Naive thymus-derived CD4-positive, alpha-beta T cell (primary cell): Measurements from ENCODE around the gene TUSC7. TPM values are rescaled to one million over a fixed set of nuclear protein-coding genes. Genes with fewer than 3 reads are reported as not detected.

Experiments used
- ATAC-seq: fragments of 150-1000 bp; cut with Tn5 transposase; 2 replicates; pipeline ENCODE4 v1.10.0; 2021; ENCODE audit warnings: mild to moderate bottlenecking, moderate library complexity
- CTCF ChIA-PET: fragments of 350-600 bp; sonication (Branson Sonifier 250); formaldehyde crosslinking; loops from one replicate; lab custom pipeline; 2021; ENCODE audit warnings: antibody characterized with exemption; lab: Charles Lee
- POLR2A ChIA-PET: fragments of 350-600 bp; sonication (Branson Sonifier 250); formaldehyde crosslinking; loops from one replicate; lab custom pipeline; 2021; ENCODE audit warnings: antibody characterized with exemption, inconsistent platforms; lab: Charles Lee
- DNase-seq, 9 donors: peaks; one replicate each; pipeline versions ENCODE4 v3.0.0 to v3.0.0-alpha.2; 2020 to 2022; ENCODE audit warnings: mixed read lengths in 1 of 9
- H3K27ac ChIP-seq: one replicate; pipeline ENCODE4 v1.7.0; 2013; ENCODE audit warnings: mild to moderate bottlenecking, low read depth, low read length, moderate library complexity
- H3K27me3 ChIP-seq, 2 donors: one replicate each; pipeline ENCODE4 v1.7.0; 2013; ENCODE audit warnings: low read length in 2 of 2, mild to moderate bottlenecking in 2 of 2, moderate library complexity in 2 of 2; ENCODE audit not compliant: control insufficient read depth in 2 of 2, insufficient read depth in 2 of 2
- H3K36me3 ChIP-seq, 3 experiments: 1 replicate in 2 of 3; 2 replicates in 1 of 3; pipeline ENCODE4 v1.7.0; 2013; ENCODE audit warnings: low read length in 3 of 3, mild to moderate bottlenecking in 3 of 3, moderate library complexity in 1 of 3; ENCODE audit not compliant: insufficient read depth in 3 of 3, control insufficient read depth in 2 of 3
- H3K4me1 ChIP-seq, 2 donors: one replicate each; pipeline ENCODE4 v1.7.0; 2013; ENCODE audit warnings: low read length in 2 of 2, mild to moderate bottlenecking in 2 of 2, moderate library complexity in 1 of 2; ENCODE audit not compliant: control insufficient read depth in 2 of 2, insufficient read depth in 2 of 2
- H3K4me3 ChIP-seq: 2 replicates; pipeline ENCODE4 v1.7.0; 2013; ENCODE audit warnings: mild to moderate bottlenecking, low read length
- H3K9me3 ChIP-seq, 3 experiments: 1 replicate in 2 of 3; 2 replicates in 1 of 3; pipeline ENCODE4 v1.7.0; 2013; ENCODE audit warnings: low read length in 3 of 3; ENCODE audit not compliant: control insufficient read depth in 2 of 3
- H3K27ac Mint-ChIP-seq, 9 donors: one replicate each; pipeline ENCODE4 v1.8.0; 2020 to 2022; ENCODE audit warnings: mixed read lengths in 9 of 9, mild to moderate bottlenecking in 8 of 9, moderate library complexity in 5 of 9, inconsistent platforms in 2 of 9
- H3K27me3 Mint-ChIP-seq, 5 donors: one replicate each; pipeline ENCODE4 v1.8.0; 2021 to 2022; ENCODE audit warnings: mixed read lengths in 5 of 5, mild to moderate bottlenecking in 1 of 5
- H3K36me3 Mint-ChIP-seq, 5 donors: one replicate each; pipeline ENCODE4 v1.8.0; 2020 to 2022; ENCODE audit warnings: mixed read lengths in 5 of 5, mild to moderate bottlenecking in 3 of 5, inconsistent platforms in 1 of 5
- H3K4me1 Mint-ChIP-seq, 7 donors: one replicate each; pipeline ENCODE4 v1.8.0; 2020 to 2022; ENCODE audit warnings: mixed read lengths in 7 of 7, mild to moderate bottlenecking in 3 of 7, inconsistent platforms in 1 of 7
- H3K4me3 Mint-ChIP-seq, 10 donors: one replicate each; pipeline ENCODE4 v1.8.0; 2020 to 2022; ENCODE audit warnings: mild to moderate bottlenecking in 10 of 10, mixed read lengths in 10 of 10, moderate library complexity in 6 of 10, inconsistent platforms in 2 of 10
- H3K9me3 Mint-ChIP-seq, 11 donors: one replicate each; pipeline ENCODE4 v1.8.0; 2020 to 2022; ENCODE audit warnings: mixed read lengths in 11 of 11, mild to moderate bottlenecking in 4 of 11, inconsistent platforms in 1 of 11, moderate library complexity in 1 of 11
- intact Hi-C, 2 donors: fragments of 100-400 bp; cut with micrococcal nuclease; formaldehyde crosslinking; loops; one replicate each; pipeline ENCODE4 v1.15.1; 2023
- polyA plus RNA-seq, 2 donors: library from polyadenylated mRNA; unstranded; fragments of 300-500 nt; fragmentation: Illumina TruSeq; gene quantifications; one replicate each; pipeline ENCODE4 v1.2.3, GENCODE V29; 2021
- total RNA-seq, 6 experiments: library from RNA in 5 of 6; stranded (reverse) in 5 of 6; gene quantifications; 1 replicate in 5 of 6; 2 replicates in 1 of 6; pipeline ENCODE4 v1.2.3 and lab custom pipeline; 2021 to 2026

Gene TUSC7
- total RNA-seq = not detected
- not detected for polyA plus RNA-seq
- total RNA-seq (lab: John Stamatoyannopoulos, UW) = not detected

DNA sequence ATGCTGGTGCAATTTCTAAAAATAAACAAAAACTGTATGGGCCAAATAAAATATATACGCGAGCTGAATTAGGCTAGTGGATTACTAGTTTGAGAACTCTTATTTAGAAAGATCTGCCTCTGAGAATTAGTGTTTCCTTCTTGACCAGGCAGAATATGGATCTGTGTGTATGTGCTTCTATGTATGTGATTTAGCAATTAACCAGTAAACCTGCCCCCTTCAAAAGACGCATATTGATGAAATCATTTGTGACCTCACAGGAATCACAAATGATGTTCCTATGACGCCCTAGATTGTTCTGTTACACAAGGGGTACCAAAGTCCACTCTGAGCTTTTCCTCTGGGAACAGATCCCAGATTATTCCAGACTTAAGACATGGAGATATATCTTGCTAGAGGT lies at the start of gene TUSC7:
TUSC7 (plus strand) TSS at position 301 of the 400 bp plus-strand sequence.
- Mint-ChIP-seq H3K4me1 (no peaks in the 10 kb centered on the region), H3K27ac (no peak within 1 kb of the TSS), H3K4me3 (no peak within 1 kb of the TSS), H3K9me3 (peaks cover 0 to 11% (median 2%) of the 10 kb centered on the region in 11 donors), H3K27me3 (no peaks in the 10 kb centered on the region), H3K36me3 (no peaks in the 10 kb centered on the region)
- DNase-seq (no peak), ATAC-seq (no peak)
- CTCF ChIA-PET = interaction anchor here (0.6 kb wide), 1 partner anchor 18 kb away, joined by 3 read pairs; no protein-coding TSS in a partner anchor
- Histone ChIP-seq H3K27me3 (no peaks in the 10 kb centered on the region), H3K4me1 (no peaks in the 10 kb centered on the region), H3K36me3 (no peaks in the 10 kb centered on the region), H3K27ac (no peak within 1 kb of the TSS), H3K4me3 (no peak within 1 kb of the TSS), H3K9me3 (no peaks in the 10 kb centered on the region)
- POLR2A ChIA-PET = no interaction called here
- intact Hi-C loops = no loop called here

DNA sequence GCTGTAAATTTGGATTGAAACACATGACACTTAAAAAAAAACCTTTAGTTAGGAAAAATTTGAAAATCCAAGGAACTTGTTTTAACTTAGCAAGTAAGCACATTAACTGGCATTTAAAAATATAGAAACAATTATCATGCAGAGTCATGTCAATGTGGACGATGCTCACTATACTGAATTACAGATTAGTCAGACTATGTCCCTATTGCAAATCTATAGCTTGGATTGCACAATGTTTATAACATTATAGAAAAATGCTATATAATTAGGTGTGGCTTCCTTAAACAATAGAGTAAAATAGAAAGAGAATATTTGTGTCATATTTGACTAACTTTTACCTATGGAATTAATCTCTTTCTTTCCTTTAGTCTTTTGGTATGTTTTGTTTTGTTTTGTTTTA lies 48.4 kb upstream of the TUSC7 start:
- no peak overlapping the region for H3K27ac Mint-ChIP-seq

DNA sequence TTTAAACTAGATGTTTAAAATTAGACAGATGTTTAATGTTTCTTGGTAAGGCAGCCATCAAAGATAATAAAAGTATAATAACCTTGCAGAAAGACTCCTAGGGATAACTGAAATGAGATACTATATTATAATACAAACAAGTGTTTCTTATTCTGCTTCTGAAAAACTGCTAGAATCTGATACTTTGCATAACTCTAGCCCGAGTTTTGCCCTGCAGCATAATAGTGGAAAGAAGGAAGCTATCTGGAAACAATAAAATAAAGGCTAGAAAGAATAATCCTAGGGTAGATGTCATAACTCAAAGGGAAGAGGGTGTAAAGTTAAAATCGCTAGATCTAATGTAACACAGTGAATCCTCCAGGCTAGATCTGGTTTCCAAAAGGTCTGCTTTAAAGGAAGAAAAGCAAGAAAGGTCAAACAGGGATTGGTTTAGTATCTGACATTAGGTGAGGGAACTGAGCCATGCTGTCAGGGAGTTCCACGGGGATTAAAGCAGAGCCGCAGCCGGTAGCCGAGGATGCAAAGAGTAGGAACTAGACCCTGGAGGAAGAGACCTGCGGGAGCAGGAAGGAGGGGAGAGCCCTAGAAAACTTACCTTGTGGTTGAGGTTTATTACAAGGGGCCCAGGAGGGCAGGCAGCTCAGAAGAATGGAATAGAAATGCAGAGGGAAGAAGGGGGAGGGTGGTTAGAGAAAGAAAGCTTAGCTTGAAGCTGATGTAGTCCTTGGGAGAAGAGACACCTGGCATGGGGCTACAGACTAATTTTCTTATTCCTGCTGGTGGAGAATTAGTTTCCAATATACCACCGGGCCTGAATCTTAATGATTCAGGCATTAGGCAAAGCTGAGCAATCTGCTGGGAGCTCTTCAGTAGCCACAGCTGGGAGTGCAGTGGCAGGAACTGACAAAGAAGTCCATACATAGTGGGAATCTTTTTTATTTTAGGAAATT lies 46.1 kb upstream of the TUSC7 start:
- H3K27me3 ChIP-seq = no peaks in the 10 kb centered on the region
- H3K27ac ChIP-seq = no peak overlapping the region
- Mint-ChIP-seq H3K4me3 (no peak overlapping the region), H3K27ac (no peak overlapping the region), H3K36me3 (no peaks in the 10 kb centered on the region), H3K27me3 (no peaks in the 10 kb centered on the region), H3K9me3 (peaks cover 0 to 8% (median 4%) of the 10 kb centered on the region in 11 donors), H3K4me1 (no peaks in the 10 kb centered on the region)
- CTCF ChIA-PET = no interaction called here
- no peak for DNase-seq
- H3K9me3 ChIP-seq = no peaks in the 10 kb centered on the region
- ATAC-seq = no peak
- H3K4me1 ChIP-seq = no peaks in the 10 kb centered on the region
- POLR2A ChIA-PET = no interaction called here
- no peaks in the 10 kb centered on the region for H3K36me3 ChIP-seq
- H3K4me3 ChIP-seq = no peak overlapping the region
- intact Hi-C loops = no loop called here

More for the DNA sequence above, 48.4 kb upstream of the TUSC7 start:
- Mint-ChIP-seq H3K4me1 (no peaks in the 10 kb centered on the region), H3K36me3 (no peaks in the 10 kb centered on the region), H3K9me3 (peaks cover 0 to 8% (median 0%) of the 10 kb centered on the region in 11 donors), H3K4me3 (no peak overlapping the region), H3K27me3 (no peaks in the 10 kb centered on the region)
- no peaks in the 10 kb centered on the region for H3K9me3 ChIP-seq
- DNase-seq (no peak), ATAC-seq (no peak)
- ChIA-PET CTCF (no interaction called here), POLR2A (no interaction called here)
- H3K36me3 ChIP-seq = no peaks in the 10 kb centered on the region
- H3K4me3 ChIP-seq = no peak overlapping the region
- H3K27ac ChIP-seq = no peak overlapping the region
- intact Hi-C loops = no loop called here
- H3K4me1 ChIP-seq = no peaks in the 10 kb centered on the region
- no peaks in the 10 kb centered on the region for H3K27me3 ChIP-seq

DNA sequence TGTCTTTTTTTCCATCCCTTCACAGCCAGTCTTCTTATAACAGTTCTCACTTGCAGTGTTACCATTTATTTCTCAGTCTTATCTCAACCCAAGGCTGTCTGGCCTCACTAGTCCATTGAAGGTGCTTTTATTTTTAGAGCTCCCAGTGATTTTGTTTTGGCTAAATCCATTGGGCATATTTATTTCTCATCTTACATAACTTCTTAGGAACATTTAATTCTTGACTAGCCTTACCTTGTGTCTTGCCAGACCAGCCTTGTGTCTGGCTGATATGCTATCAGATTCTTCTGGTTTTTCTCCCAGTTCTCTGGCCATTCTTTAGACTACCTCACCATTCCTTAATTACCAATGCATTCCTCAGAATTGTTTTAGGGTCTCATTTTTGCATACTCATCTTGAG lies 42.3 kb upstream of the TUSC7 start:
- Histone ChIP-seq H3K4me1 (no peaks in the 10 kb centered on the region), H3K9me3 (no peaks in the 10 kb centered on the region), H3K27me3 (no peaks in the 10 kb centered on the region), H3K4me3 (no peak overlapping the region), H3K27ac (no peak overlapping the region), H3K36me3 (no peaks in the 10 kb centered on the region)
- intact Hi-C loops = no loop called here
- ChIA-PET POLR2A (no interaction called here), CTCF (no interaction called here)
- DNase-seq (no peak), ATAC-seq (no peak)
- H3K27ac Mint-ChIP-seq = no peak overlapping the region
- H3K27me3 Mint-ChIP-seq = no peaks in the 10 kb centered on the region
- H3K4me3 Mint-ChIP-seq = no peak overlapping the region
- H3K36me3 Mint-ChIP-seq = no peaks in the 10 kb centered on the region
- peaks cover 0 to 13% (median 4%) of the 10 kb centered on the region in 11 donors for H3K9me3 Mint-ChIP-seq
- no peaks in the 10 kb centered on the region for H3K4me1 Mint-ChIP-seq

DNA sequence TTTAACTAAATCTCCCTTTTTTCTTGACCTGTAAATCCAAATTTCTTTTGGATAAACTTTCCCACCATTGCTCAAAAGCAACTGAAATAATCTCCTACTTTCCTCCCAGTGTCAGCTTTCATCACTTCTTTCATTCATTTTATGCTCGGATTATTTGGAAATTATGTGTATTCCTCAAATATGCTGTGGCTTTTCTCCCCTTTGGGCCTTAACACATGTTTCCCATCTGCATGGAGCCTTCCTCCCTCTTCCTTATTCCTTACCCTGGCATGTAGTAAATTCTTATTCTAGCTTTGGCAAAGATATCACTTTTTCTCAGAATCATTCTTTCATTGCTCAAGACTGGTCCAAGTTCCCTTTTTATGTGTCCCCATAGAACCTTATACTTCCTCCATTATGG lies 41.8 kb upstream of the TUSC7 start:
- Histone ChIP-seq H3K27me3 (no peaks in the 10 kb centered on the region), H3K36me3 (no peaks in the 10 kb centered on the region), H3K4me3 (no peak overlapping the region), H3K4me1 (no peaks in the 10 kb centered on the region), H3K27ac (no peak overlapping the region), H3K9me3 (no peaks in the 10 kb centered on the region)
- no peak for ATAC-seq
- H3K27ac Mint-ChIP-seq = no peak overlapping the region
- H3K36me3 Mint-ChIP-seq = no peaks in the 10 kb centered on the region
- H3K9me3 Mint-ChIP-seq = peaks cover 0 to 13% (median 4%) of the 10 kb centered on the region in 11 donors
- ChIA-PET CTCF (no interaction called here), POLR2A (no interaction called here)
- no peaks in the 10 kb centered on the region for H3K27me3 Mint-ChIP-seq
- DNase-seq = no peak
- intact Hi-C loops = no loop called here
- H3K4me3 Mint-ChIP-seq = no peak overlapping the region
- no peaks in the 10 kb centered on the region for H3K4me1 Mint-ChIP-seq

DNA sequence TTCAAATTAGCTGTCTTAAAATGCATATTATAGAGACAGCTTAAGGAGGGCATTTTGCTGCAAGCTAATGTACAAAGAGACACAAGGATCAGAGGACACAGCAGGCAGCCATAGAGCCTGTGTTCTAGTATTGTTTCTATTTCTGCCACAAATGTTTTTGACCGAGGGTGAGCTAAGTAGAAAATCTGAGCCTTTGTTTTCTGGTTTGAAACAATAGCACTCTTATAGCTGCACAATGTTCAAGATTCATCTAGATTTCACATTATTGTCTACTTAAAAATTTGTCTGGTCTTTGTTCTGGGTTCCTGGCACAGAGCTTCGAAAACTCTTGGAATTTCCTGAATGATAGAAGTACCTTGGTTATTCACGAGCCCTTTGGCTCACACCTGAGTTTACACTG lies 40.0 kb upstream of the TUSC7 start:
- CTCF ChIA-PET = no interaction called here
- no peak overlapping the region for H3K27ac Mint-ChIP-seq

DNA sequence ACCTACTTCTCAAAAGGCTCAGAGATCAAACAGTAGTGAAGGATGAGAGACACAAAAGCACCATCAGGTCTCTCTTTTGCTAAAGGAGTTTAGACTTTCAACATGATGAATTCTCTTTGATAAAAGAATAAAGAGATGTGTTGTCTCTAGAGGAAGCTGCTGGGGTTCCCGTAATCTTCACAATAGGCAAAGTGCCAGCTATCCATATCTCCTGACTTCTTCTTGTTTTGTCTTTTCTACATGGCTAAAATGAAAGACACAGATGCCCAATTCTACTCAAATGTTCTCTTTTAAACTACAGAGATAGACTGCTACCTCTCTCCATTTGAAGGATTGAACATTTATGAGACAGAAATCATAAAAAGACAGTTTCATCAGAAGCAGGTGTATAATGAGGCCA lies 38.4 kb upstream of the TUSC7 start:
- Histone ChIP-seq H3K4me3 (no peak overlapping the region), H3K27ac (no peak overlapping the region), H3K9me3 (no peaks in the 10 kb centered on the region), H3K27me3 (no peaks in the 10 kb centered on the region), H3K4me1 (no peaks in the 10 kb centered on the region), H3K36me3 (no peaks in the 10 kb centered on the region)
- H3K4me1 Mint-ChIP-seq = no peaks in the 10 kb centered on the region
- no peak overlapping the region for H3K4me3 Mint-ChIP-seq
- peaks cover 0 to 16% (median 4%) of the 10 kb centered on the region in 11 donors for H3K9me3 Mint-ChIP-seq
- H3K36me3 Mint-ChIP-seq = no peaks in the 10 kb centered on the region
- H3K27me3 Mint-ChIP-seq = no peaks in the 10 kb centered on the region
- DNase-seq (no peak), ATAC-seq (no peak)
- ChIA-PET CTCF (no interaction called here), POLR2A (no interaction called here)
- no peak overlapping the region for H3K27ac Mint-ChIP-seq
- intact Hi-C loops = no loop called here

More for the DNA sequence above, 40.0 kb upstream of the TUSC7 start:
- Histone ChIP-seq H3K27me3 (no peaks in the 10 kb centered on the region), H3K9me3 (no peaks in the 10 kb centered on the region), H3K36me3 (no peaks in the 10 kb centered on the region), H3K4me3 (no peak overlapping the region), H3K27ac (no peak overlapping the region), H3K4me1 (no peaks in the 10 kb centered on the region)
- H3K27me3 Mint-ChIP-seq = no peaks in the 10 kb centered on the region
- peaks cover 0 to 13% (median 3%) of the 10 kb centered on the region in 11 donors for H3K9me3 Mint-ChIP-seq
- intact Hi-C loops = no loop called here
- no peak overlapping the region for H3K4me3 Mint-ChIP-seq
- DNase-seq = no peak
- H3K4me1 Mint-ChIP-seq = no peaks in the 10 kb centered on the region
- ATAC-seq = no peak
- H3K36me3 Mint-ChIP-seq = no peaks in the 10 kb centered on the region
- POLR2A ChIA-PET = no interaction called here
